GM21423 (cell line): ENCODE measurements around the gene SERTAD1.

Experiments
- ATAC-seq: cut with Tn5 transposase; IDR thresholded peaks from one replicate; pipeline ENCODE4 v1.9.1; 2021; ENCODE audit warnings: mild to moderate bottlenecking, moderate library complexity; ENCODE audit not compliant: unreplicated experiment

SERTAD1 gene

DNA sequence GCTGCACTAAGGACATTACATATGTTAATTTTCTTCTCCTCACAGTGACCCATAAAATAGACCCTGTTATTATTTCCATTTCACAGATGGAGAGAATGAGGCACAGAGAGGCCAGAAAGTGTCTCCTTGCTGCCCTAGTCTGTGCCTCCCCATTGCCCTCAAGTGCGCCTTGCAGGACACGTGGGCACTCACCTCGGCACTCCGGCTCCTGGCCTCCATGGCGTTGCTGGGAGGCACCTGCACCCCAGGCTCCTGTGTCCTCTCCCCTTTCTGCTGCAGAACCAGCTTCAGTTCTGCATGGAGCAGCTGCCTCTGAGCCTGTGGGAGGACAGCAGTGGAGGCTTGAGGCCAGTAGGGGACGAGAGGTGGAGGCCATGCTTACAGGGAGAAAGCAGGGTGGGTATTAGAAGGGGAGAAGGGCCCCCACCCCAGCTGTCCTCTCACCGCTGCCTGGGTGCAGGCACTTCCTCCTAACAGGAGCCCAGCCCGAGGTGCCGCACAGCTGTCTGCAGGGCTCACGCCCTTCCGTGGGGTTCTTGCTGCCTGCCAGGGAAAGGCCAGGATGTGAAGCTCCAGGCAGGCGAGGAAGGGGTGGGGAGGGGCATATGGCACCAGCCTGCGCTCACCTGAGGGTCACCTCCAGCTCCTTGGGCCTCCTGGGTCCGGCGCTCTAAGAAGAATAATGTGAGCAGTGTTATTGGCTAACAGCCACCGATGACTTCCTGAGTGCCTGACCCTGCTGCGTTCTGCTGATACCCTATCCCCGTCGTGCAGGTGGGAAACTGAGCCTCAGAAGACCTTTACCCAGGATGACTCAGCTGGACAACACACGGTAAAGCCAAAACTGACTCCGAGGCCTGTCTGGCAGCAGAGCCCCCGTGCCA, 17.8 kb downstream of the SERTAD1 start:
- ATAC-seq: no peak

DNA sequence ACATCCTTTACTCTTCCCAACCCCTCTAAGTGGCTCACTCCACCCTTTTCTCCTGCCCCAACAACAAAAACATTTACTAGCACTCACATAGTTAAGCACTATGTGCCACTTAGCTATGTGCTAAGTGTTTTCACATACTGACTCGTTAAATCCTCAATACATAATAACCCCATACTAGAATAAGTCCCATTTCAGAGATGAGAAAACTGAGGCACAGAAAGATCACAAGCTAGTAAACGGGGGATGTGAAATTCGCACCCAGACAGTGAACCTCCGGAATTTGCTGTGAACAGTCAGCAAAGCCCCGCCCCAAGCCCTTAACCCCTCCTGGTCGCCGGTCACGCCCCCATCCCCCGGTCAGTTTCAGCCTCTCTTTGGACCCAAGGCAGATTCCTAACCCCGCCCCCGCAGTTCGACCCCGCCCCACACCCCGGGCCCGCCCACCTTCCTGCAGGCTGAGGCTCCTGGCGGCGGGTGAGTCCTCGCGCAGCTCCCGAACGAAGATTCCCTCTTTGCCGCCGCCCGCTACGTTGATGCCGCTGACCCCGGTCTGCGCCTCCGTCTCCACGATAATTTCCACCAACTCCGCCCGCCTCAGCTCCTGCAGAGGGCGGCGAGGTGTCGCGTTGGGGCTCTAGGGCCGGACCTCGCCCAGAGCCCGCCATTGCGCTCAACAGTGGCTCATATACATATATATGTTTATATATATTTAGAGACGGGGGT, 22.4 kb downstream of the SERTAD1 start:
- ATAC-seq: peak; percentile 52

DNA sequence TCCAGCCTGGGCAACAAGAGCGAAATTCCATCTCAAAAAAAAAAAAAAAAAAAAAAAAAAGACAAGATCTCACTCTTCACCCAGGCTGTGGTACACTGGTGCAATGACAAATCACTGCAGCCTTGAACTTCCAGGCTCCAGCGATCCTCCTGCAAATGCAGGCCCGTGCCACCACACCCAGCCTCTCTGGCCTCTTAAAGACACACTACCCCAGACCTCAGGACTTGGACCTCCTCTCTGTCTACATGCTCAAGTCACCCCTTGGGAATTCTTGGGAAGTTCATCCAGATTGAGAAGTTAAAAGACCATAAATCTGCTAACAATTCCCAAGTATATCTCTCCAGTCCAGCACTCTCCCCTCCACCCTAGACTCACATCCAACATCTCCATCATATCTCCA, 25.2 kb downstream of the SERTAD1 start:
- ATAC-seq: no peak

GRCh38 chr19:40398417-40399131, 27.2 kb downstream of the SERTAD1 start:
- ATAC-seq: no peak

DNA sequence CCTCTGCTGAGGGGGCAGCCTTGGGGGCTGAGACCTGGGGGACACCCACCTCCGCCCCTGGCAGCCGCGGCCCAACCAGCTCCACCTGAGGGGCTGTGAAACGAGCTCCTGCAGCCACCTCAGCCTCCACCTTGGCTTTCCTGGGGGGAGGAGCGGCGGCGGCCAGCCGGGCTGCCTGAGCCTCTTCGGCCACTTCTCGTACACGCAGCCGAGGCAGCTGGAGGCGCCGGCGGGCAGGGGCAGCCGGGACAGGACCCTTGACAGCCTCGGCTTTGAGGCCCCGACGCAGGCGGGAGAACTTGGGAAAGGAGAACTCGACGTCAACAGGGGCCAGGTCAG, 28.3 kb downstream of the SERTAD1 start:
- no peak for ATAC-seq

- no peak for ATAC-seq
Observed at GRCh38 chr19:40396886-40397567, 28.8 kb downstream of the SERTAD1 start.

DNA sequence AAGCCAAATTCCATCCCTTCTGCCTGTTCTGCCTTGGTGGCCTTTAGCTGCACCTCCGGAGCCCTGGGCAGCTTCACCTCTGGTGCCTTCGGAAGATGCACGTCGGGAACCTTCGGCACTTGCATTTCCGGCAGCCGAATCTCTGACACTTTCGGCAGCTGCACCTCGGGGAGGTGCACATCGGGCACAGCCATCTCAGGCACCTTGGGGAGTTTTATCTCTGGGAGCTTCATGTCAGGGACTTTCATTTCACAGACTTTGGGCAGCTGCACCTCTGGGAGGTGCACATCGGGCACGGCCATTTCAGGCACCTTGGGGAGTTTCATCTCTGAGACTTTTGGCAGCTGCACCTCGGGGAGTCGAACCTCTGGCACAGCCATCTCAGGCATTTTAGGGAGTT, 29.8 kb downstream of the SERTAD1 start:
- ATAC-seq: no peak

DNA sequence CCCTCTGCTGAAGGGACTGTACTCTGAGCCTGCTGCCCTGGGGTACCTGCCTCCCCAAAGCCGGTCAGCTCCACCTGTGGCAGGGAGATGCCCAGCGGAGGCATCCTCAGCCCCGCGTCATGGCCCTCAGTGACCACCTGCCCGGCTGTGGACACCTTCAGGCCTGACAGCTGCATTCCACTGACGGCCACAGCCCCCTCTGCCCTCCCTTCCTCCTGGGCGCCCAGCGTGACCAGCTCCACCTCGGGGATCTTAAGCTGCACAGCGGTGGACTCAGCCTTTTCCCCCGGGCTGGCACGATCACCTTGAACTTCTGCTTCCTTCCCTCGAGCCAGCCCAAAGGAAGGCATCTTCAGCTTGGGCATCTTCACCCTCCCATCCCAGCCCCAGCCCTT, 31.0 kb downstream of the SERTAD1 start:
- ATAC-seq: no peak

GRCh38 chr19:40393894-40394815, 31.6 kb downstream of the SERTAD1 start:
- no peak for ATAC-seq

- no peak for ATAC-seq
Observed at GRCh38 chr19:40392894-40393517, 32.8 kb downstream of the SERTAD1 start.

DNA sequence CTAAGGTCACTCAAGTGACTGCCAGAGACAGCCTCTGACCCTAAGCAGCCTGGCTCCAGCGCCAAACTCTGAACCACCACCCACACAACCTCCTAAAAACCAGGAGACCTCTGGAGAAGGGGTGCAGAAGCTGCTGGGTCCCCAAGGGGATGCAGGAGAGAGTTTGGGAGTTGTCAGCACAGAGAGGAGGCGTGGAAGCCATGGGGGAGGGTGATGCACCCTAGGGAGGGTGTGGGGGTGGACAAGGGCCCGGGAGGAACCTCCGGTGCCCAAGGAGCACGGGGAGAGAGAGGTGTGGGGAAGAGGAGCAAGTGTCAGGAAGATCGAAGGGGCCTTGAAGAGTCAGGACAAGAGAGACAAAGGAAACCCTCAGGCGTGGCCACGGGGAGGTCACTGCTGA, 33.7 kb downstream of the SERTAD1 start:
- ATAC-seq: no peak

GRCh38 chr19:40390084-40390742, 35.6 kb downstream of the SERTAD1 start, which contains the start of gene HIPK4:
HIPK4 (minus strand) TSS chr19:40390181; CDS start chr19:40389902, 279 bp downstream.
- no peak for ATAC-seq

DNA sequence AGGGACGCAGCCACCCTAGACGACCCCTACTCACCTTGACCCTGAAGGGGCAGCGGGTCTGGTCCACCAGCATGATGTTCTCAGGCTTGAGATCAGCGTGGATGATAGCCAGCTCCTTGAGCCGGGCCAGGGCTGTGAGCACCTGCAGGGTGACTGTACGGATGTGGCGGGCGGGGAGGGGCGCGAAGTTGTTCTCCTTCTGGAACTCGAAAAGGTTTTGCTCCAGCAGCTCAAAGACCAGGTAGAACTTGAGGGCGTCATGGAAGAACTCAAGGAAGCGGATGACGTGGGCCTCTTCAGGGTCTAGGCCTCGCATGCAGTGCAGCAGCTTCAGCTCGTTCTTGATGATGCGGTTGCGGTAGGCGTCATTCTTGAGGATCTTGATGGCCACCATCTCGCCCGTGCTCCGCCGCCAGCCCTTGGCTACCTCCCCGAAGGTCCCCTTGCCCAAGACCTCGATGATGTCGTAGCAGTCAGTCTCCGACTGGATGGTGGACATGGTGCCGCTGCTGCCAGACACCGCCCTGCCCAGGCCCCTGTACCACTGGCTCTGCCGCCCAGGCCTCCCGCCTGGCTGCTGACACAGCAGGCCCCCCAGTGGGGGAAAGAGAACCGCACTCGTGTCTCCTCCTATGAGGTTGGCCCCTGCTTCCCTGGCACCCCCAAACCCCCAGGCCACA, 36.2 kb downstream of the SERTAD1 start:
- no peak for ATAC-seq

GRCh38 chr19:40388481-40388880, 37.3 kb downstream of the SERTAD1 start:
- no peak for ATAC-seq

DNA sequence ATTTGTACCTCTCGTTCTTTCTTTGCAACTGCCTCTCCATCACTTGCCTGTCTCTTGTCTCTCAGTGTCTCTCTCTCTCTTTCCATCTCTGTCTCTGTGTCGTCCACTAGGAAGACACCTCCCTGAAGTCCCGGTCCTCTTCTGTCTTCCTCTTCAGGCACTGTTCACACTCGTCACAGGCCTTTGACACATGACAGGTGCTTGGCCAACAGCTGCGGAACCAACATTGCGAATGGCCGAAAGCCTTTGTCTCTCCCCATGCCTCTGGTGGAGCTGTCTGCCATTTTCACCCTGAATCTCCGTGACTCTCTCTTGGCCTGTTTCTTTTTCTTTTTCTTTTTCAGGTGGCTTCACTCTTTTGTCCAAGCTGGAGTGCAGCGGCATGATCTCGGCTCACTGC, 38.6 kb downstream of the SERTAD1 start:
- ATAC-seq: no peak

GRCh38 chr19:40383668-40384248, 42.0 kb downstream of the SERTAD1 start:
- ATAC-seq: no peak

- no peak for ATAC-seq
Observed at GRCh38 chr19:40381321-40381720, 44.5 kb downstream of the SERTAD1 start.
